CD4-positive, alpha-beta T cell treated with Interleukin-6 for 4 hours (primary cell): ENCODE measurements around the gene PTPRG.

Experiments
- DNase-seq: peaks from one replicate; pipeline ENCODE4 v3.0.0-alpha.2; 2020; ENCODE audit warnings: mixed read lengths

PTPRG gene

DNA sequence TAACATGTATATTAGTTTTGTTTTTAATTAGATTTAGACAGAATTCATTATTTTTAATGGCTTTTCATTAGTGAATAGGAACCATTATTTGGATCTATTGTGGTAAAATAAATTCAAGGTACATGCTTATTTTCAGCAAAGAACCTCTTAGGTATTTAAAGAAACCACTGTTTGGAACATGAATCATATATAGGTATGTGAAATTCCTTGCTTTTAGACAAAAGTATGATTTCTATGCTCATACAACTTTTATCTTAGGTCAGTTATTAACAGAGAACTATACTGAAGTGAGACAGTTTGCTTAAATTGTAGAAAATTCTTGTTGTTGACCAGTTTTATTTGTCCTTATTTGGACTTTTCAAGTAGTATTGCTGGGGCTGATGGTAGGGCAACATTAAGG lies 422.1 kb downstream of the PTPRG start:
- DNase-seq = no peak

DNA sequence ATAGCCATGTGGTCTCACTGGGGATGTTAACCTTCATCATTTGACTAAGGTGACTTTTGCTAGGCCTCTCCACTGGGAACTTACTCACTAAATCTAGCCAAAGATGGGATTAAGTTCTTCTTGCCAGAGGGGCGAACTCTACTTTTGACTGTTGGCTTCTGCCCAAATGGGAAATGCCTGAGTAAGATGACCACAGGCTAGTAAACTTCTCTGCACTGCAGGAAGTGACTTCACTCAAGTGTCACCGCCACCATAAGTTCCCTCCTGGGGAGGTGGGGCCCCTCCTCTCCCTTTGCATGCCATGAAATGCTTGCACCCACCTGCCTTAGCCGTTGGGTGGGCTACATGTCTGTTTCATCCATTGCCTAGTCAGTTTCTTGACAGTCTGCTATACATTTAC lies 423.6 kb downstream of the PTPRG start:
- no peak for DNase-seq

DNA sequence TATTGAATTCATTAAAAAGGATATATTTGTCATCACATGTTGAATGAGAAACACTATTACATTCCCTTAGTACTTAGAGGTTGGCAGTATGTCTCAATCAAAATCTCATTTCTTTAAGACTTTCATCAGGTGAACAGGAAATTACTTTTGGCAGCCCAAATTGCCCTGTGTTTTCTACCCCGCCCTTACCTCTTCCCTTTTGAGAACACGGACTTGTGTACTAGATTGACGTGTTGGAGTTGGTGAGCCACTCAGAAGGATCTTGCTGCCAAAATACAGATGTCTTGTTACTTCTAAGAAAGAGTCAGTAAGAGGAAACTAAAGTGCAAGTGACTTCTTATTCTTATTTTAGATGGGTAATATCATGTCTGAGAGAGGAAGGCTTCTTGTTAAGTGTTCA lies 425.1 kb downstream of the PTPRG start:
- no peak for DNase-seq

DNA sequence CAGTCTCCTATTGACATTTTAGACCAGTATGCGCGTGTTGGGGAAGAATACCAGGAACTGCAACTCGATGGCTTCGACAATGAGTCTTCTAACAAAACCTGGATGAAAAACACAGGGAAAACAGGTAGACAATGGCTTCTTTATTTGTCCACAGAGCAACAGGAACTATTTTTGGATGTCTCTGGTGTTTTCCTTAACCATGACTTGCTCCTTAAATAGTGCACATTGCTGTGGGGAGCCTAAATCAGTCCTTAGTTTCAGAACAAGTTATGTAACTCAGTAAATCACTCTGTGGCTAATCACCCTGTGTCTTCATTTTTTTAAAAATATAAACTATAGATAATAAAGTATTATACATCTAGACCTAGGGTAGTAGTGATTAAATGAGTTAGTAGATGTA lies 428.3 kb downstream of the PTPRG start:
- no peak for DNase-seq

DNA sequence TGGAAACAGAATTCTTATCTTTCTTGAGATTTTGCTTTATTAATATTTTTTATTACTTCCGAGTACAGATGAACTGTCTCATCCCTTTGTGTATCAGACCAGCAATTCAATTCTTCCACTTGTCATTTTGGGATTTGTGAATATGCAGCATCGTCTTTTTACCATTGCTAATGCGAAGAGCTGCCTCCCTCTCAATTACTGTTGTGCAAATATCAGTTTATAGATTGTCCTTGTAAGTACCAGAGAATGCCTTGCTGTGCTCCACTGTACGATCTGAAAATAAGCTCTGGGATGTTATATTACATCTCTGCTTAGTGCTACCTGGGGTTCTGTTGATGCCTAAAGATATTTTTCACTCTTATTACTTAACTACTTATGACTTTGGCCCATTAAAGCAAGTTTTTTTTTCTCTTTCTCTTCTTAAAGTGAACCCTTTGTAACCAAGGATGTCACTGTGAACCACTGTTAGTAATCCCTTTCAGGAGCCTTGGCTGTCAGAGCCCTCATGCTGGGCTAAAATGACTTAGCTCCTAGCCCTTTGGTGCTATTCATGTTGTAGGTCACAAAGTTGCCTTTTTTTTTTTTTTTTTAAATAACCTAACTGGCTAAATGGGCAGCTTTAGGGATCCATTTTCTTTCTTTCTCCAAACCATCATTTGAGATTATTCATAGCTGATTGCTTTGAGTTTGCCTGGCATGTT lies 429.1 kb downstream of the PTPRG start:
- no peak for DNase-seq

DNA sequence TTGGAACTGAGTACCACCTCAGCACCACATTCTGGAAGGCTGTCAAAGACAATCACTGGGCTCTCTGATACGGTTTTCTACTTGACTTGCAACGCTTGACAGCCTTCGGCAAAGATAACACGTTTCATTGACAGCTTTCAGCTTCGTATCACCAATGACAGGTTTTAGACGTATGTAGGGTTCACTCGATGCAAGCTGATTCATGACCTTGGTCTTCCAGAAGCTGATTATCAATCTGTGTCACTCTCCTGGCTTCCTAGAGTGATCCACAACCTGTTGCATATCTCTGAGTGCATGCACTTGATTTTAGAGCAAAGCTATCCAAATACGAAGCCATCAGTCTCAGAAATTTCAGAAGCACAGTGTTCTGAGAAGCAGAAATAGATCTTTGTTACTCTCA lies 430.3 kb downstream of the PTPRG start:
- DNase-seq = no peak

DNA sequence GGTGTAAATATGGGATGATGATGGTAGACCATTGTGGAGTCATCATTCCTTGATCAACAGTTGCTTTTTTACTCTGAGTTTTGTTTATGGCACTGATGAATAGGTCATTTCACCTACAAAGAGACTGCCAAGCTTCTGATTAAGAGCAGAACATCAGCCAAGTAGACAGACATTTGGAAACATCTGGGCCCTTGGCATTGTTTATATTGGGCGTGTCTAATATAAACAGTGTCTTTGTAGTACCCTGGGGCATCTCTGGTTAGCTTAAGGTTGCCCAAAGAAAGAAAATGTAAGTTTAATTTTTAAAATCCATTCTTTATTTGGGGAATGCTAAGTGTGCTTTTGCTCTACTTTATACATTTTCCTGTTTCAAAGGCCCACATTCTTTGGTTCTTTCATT lies 435.0 kb downstream of the PTPRG start:
- DNase-seq = no peak

DNA sequence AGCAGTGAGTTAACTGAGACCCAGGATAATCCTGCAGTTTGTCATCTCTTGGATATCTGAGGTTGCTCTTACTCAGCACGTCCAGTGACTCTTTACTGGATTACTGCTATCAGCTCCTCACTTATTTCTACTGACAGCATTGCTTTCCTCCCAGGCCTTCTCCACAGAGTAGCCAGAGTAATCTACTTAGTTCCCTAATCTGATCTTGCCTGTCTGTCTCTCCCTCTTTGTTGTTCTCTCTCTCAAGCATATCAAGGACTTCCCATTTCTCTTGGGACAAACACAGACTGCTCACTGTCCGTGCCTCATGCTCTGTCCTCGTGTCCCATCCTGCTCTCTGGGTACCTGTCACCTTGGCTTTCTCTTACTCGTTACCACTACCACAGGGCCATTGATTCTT lies 435.7 kb downstream of the PTPRG start:
- DNase-seq = no peak

DNA sequence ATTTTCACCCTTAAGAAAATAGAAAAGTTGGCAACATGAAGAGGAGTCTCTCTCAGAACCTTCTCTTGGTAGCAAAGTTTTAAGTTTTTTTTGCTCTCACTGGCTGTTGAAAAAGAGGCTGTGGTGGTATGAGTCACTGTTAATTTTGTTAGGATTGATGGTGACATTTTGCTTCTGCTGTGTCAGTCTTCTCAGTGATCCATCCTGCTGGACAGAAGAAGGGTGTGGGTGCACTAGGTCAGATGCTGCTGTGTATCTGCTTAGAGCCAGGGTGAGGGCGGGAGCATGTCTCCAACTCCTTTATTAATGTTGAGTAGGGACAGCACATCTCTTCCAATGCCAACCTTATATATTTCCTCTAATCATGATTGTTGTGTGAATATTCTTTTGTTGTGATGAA lies 442.5 kb downstream of the PTPRG start:
- no peak for DNase-seq

DNA sequence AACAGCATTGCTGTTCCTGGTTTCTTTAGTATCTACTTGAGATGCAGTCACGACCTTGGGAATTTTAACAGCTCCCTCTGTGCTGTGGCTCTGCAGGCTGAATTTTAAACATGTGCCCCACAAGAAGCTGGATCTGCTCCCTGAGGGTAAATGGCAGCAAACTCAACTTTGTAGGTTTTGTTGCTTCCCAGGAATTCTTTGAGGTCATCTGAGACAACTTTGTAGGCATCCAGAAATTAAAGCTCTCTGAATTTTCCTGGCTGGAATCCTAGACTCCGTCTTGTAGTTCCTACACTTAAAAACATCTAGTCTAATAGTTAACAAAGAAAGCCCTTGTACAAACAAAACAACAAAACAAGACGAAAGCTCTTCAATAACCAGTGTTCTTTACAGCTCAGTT lies 445.7 kb downstream of the PTPRG start:
- no peak for DNase-seq

DNA sequence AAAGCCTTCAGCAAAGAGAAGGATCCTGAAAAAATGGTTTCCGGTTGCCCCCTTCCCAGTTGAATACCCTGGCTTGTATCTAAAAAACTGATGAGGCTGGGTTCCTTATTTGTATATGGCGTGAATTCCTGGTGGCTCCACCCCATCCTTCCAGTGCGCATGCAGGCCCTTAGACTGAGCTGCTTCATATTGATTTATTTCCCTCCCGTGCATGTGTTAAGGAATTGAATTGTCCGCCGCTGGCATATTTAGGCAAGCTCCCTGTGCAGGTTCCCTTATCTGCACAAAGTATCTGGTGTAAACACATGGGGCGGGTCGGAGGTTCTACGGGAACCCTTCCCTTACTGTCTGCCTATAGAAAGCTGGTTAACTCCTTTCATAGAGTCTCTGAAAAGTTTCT lies 449.6 kb downstream of the PTPRG start:
- no peak for DNase-seq

DNA sequence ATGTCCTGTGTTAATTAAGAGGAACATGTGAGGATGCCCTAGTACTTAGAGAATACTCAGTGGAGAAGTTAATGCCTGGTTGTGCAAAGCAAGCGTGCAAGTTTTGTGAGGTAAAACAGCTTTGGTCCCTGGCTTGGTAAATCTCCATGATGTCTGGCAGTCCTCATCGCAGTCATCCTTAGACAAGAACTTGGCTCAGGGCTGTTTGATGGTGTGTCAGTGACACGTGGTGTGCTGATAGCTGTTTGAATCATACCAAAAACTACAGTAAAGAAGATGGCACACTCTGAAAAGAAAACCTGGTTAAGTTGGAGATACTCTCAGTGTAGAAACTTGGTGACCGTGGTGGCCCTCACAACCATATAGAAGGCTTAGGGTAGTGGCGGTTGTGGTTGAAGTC lies 450.3 kb downstream of the PTPRG start:
- DNase-seq = no peak

DNA sequence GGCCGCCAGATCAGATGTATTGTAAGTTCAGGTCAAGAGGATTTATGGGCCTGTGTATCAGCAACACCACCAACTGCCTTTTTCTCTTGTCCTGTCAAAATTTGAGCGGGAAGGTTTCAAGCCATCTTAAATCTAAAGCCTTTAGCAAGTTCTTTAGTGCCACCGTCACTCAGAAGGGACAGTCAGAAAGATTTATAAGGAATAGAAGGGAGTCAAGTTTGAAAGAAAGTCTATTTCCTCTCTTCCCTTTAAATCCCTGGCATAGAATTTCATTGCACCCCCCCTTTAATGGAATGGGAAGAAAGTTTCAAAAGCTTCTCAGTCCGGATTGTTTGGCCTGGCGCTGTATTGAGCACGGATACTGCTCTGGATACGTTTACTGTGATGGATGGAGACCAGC lies 452.6 kb downstream of the PTPRG start:
- DNase-seq = no peak

DNA sequence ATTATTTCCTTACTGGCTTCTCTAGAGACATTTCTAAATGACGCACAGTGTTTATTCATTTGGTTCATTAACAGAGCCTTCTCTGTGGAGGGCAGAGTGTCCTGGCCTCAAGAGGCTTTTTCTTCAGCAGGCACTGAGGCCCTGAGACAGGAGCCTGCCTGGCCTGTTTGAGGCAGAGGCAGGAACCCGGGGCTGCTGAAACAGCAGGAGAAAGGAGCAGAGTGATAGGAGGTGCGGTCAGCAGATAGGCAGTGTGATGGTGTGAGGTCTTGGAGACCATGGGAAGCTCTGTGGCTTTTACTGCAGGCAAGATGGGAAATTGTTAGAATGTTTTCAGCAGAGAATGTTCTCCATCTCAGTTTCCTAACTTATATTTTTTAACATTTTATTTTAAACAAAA lies 453.7 kb downstream of the PTPRG start:
- no peak for DNase-seq

DNA sequence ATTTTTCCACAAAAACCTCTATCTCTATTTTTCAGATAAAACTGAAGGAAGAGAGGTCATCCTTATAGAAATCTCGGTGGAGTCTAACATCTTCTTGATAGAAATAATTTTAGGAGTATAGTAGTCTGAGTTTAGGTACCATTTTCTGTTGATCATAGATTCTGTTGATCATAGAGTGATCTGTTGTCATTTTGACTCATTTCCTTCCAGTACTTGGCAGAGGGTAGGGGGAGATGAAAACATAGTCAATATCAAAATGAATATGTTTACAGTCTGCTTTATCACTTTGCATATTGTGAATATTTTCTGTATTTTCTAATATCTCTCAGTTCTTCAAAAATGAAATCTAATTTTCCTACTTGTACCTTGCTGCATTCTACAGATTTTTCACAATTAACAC lies 458.5 kb downstream of the PTPRG start:
- no peak for DNase-seq

DNA sequence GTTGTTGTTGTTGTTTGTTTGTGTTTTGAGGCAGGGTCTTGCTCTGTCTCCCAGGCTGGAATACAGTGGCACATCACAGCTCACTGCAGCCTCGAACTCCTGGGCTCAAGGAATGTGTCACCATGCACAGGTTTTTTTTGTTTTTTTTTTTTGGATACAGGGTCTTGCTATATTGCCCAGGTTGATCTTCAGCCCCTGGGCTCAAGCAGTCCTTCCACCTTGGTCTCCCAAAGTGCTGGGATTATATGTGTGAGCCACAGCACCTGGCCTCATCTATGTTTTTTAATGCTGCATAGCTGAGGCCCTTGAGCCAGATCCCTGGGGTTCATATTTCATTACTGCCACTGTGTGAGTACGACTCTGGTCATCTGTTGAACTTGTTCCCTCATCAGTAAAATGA lies 459.3 kb downstream of the PTPRG start:
- DNase-seq = no peak

DNA sequence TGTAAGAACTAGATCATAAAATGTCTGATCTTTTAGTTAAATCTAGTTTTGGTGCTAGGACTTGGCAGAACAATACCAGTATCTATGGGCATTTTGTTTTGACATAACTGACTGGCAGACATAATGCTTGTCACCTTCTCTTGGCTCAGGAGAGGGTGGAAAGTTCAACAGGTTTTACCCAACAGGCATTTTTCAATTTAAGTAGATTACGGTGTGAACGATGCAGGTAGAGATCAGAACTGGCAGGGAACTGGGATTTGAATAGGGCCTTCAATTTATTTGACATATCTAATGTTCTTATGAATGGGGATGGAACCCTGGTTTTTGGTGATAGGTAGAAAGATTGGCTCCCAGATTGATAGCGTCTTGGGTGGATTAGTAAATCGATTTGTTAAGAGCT lies 460.9 kb downstream of the PTPRG start:
- DNase-seq = no peak

DNA sequence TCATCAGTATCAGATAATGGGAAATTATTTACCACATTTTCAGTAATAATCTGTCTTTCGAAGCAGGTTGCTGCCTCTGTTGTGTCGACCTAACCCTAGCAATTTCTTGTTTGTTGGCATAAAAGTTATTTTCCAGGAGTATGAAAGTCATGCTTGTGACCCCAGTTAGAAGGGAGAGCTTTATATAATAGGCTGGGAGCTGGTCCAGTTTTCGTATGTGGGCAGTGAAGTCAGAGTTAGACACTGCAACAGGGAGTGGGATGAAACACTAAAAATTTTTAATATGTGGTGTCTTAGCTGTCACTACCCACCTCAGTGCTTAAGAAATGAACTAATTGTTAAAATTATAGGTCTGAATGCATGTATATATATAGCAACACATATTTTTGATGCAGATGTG lies 463.5 kb downstream of the PTPRG start:
- no peak for DNase-seq

DNA sequence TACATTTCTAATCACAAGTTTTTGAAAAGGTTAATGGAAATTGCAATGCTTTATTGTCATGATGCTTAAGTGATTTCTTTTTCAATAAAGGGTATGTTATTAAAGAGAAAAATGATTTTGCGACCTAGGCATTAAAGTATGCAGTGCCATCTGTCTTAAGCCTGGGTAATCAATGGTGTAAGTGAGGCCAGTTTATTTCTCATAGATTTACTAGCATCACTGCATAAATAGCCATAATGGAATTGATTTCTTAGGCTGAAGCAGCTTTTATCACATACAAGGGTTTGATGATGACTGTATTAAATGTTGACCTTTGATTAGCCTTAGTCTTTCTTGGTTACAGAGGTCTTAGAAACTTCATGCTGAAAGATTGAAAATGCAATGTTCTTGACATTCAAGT lies 464.5 kb downstream of the PTPRG start:
- no peak for DNase-seq

DNA sequence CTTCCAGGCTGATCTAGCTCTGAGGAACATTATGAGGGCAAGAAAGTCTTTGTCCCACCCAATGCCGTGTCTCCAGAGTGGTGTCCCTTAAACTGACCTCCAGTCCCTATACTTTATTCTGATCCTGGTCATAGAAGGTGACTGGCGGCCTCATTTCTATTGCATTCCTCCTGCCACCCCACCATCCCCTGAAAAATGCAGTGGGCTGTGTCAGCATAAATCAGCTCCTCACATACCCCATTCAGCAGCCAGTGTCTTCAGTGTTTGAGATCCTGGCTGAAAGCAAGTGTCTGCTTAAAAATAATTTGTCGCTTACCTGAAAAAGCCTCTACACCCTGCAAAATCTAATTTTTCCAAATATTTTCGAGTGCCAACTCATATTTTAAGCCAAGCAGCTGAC lies 465.9 kb downstream of the PTPRG start:
- no peak for DNase-seq

DNA sequence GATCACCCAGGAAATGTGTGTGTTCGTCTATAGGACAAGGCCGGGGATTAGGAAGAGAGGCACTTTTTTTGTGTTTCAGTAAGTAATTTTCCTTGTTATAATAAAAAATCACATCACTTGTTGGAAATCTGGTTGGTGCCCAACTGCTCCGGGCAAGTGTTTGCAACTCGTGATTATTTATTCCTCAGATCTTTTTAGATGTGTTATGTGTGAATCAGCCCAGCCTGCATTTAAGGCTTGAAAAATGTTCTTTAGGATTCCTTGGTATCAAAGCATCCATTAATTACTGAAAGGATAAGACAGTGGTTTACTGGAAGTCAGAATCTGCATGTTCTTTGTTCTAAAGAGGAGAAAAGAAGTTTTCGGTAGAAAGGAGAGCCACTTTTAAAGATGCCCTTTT lies 466.4 kb downstream of the PTPRG start:
- no peak for DNase-seq

DNA sequence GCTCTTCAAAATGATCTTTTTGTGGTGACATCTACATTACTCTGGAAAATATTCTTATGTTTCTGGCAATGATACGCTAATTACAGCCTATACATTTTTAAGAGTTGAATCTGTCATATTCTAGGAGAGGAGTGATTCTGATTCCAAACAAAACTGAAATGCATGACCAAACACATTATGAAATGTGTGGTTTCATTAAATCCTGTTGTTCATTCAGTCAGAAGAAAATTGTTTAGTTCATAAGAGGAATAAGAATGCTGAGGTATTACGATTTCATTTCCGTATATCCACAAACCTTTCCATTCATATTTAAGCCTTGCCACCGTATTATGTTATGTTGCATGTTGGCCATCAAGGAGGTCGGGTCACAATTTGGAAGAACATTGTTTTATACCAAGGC lies 466.9 kb downstream of the PTPRG start:
- no peak for DNase-seq

DNA sequence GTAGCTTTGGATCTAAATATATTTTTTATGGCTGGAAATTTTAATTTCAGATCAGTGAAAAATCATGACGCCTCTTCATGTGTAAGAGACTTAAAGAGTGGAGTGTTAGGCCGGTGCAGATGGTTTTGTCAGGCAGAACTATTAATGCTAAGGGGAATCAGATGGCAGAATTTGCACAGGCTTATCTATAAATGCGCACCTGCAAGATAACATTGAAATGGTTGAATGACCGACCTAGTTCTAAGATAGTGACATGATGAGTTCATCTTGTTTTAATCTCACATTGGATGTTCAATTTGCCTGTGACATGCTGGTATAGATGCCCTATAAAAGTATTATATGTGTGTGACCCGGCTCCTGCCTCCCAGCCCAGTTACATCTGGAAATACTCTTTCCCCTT lies 471.4 kb downstream of the PTPRG start:
- no peak for DNase-seq

DNA sequence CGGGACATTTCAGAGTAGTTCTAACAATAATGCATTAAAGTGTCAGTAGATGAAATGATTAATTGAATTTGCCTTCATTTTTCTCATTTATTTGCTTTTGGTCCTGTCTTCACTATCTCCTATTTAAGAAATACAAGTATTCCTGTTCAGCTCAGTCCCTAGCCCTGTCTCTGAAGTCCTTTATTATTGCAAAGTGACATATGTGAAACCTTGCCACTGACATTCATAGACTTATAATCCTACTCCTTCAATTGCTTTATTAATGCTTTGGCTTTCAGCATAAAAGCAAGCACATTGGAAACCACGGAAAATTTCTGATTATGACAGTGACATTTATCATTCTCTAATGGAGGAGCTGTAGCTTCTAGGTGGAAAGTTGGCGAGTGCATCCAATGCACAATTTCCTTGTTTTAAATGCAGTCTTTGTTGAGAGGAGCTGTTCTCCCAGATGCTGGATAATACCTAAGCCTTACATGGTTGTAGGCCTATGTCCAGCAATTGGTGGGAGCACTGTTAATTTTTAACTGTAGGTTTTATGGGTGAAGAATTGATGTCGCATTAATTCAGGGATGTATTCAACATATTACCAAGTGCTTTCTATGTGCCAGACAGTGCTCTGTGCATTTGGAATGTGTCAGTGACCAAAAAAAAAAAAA lies 474.2 kb downstream of the PTPRG start:
- DNase-seq = no peak

DNA sequence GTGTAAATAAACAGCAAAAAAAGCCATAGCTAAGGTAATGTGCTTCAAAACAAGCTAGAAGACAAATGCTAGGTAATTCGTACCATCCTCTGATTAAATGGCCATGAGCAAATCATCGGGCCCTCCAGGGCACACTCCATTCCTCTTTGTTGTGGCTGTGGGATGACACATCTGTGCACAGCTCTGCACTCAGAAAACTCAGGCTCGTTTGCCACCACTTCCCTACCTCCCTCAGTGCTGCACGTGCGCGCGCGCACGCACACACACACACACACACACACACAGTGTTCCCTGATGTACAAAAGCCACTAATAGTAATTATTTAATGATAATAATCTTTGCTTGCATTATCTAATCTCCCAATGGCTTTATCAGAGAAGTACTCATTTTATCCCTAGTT lies 475.4 kb downstream of the PTPRG start:
- no peak for DNase-seq
